HG03159 (cell line): ENCODE measurements around the gene PLAGL2.

Experiments
- ATAC-seq: cut with Tn5 transposase; IDR thresholded peaks from one replicate; pipeline ENCODE4 v1.9.1; 2021; ENCODE audit warnings: mild to moderate bottlenecking, moderate library complexity; ENCODE audit not compliant: unreplicated experiment

PLAGL2 gene

GRCh38 chr20:32231847-32232246, 24.3 kb upstream of the PLAGL2 start:
- no peak for ATAC-seq

GRCh38 chr20:32231245-32231644, 23.7 kb upstream of the PLAGL2 start:
- no peak for ATAC-seq

DNA sequence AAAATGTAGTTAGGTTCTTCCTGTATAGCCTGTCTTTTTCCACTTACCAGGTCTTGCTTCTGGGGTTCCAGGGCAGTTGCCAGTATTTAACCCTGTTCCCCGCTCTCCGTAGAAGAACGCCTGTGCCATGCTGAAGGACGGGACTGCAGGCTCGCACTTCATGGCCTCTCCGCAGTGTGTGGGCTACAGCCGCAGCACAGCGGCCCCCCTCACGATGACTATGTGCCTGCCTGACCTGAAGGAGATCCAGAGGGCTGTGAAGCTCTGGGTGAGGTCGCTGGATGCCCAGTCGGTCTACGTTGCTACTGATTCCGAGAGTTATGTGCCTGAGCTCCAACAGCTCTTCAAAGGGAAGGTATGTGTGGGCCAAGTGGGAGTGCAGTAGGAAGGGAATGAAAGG, 23.2 kb upstream of the PLAGL2 start:
- no peak for ATAC-seq

DNA sequence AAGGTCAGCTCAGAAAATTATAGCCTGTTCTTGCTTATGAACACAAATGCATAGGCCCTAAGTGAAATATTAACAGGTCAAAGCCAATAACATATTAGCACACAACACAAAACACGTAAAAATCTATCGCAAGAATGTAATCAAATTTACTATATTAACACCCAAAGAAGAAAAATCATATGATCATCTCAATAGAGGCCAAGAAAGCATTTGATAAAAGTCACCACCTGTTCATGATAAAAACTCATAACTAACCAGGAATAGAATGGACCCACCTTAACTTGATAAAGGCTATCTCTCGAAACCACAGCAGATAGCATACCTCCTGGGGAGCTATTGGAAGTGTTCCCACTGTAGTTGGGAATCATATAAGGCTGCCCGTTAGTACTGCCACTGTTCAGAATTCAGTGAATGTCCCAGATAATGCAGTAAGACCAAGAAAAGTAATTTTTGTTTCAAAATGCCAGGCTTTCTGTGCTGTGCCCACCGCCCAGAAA, 21.8 kb upstream of the PLAGL2 start:
- ATAC-seq, result no peak

GRCh38 chr20:32227744-32228688, 20.5 kb upstream of the PLAGL2 start:
- ATAC-seq, result no peak

- ATAC-seq, result no peak
Measured at GRCh38 chr20:32227306-32227705, 19.8 kb upstream of the PLAGL2 start.

DNA sequence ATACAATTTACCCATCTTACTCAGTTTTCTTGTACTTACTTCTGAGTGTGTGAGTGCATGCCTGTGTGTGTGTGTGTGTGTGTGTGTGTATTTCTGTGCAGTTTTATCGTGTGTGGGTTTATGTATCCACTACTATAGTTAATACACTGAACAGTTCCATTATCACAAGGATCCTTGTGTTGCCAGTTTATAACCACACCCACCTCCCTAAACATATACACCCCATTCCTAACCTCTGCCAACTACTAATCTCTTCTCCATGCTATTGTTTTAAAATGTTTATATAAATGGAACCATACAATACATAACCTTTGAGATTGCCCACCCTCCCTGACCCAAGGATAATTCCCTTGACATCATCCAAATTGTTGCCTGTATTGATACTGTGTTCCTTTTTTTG, 18.8 kb upstream of the PLAGL2 start:
- ATAC-seq, result no peak

- ATAC-seq, result no peak
Measured at GRCh38 chr20:32224463-32224862, 16.9 kb upstream of the PLAGL2 start.

DNA sequence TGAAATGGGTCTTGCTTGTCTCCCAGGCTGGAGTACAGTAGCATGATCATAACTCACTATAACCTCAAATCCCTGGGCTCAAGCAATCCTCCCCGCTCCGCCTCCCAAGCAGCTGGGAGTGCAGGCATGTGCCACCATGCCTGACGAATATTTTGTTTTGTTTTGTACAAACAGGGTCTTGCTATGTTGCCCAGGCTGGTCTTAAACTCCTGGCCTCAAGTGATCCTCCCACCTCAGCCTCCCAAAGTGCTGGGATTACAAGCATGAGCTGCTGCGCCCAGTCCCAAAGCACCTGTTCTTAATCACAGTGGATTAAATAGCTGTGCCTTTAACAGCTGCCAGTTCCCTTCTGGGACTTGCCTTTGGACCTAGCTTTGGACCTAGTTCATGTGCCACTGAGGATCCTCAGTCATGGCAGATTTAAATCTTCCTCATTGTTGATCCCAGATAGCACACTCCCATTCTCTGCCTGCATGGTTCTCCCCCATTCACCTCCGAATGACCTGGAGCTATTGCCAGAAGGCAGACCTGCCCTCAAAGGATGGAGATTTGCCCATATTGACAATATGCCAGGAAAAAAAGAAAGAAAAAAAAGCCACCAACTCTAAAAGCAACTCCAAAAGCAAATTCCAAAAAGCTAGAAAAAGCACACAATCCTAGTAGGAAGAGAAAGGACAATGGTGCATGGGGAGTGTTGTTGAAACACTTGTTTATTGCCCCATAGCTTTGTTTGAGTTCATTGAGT, 10.8 kb upstream of the PLAGL2 start:
- ATAC-seq, result no peak

GRCh38 chr20:32216179-32217142, 8.9 kb upstream of the PLAGL2 start:
- ATAC-seq, result no peak

DNA sequence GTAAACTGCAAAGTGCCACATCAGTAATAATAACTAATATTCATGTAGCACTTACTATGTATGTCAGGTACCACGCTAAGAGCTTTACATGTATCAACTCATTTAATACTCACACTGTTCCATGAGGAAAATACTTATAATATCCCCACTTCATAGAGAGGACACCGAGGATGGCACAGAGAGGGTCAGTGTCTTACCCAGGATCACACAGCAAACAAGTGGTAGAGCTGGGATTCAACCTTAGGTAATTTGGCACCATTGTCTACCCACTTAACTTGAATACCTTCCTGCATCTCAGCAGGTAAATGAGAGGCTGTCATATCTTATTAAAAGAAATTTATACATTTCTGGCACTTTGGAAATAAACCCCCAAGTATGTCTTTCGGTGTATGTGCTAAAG, 8.2 kb upstream of the PLAGL2 start:
- no peak for ATAC-seq

- ATAC-seq, result no peak
Measured at GRCh38 chr20:32215147-32215546, 7.6 kb upstream of the PLAGL2 start.

GRCh38 chr20:32213870-32214269, 6.3 kb upstream of the PLAGL2 start:
- no peak for ATAC-seq

GRCh38 chr20:32209850-32210605, 2.5 kb upstream of the PLAGL2 start:
- ATAC-seq, result no peak

GRCh38 chr20:32208499-32209154, 1.1 kb upstream of the PLAGL2 start:
- ATAC-seq, result no peak

DNA sequence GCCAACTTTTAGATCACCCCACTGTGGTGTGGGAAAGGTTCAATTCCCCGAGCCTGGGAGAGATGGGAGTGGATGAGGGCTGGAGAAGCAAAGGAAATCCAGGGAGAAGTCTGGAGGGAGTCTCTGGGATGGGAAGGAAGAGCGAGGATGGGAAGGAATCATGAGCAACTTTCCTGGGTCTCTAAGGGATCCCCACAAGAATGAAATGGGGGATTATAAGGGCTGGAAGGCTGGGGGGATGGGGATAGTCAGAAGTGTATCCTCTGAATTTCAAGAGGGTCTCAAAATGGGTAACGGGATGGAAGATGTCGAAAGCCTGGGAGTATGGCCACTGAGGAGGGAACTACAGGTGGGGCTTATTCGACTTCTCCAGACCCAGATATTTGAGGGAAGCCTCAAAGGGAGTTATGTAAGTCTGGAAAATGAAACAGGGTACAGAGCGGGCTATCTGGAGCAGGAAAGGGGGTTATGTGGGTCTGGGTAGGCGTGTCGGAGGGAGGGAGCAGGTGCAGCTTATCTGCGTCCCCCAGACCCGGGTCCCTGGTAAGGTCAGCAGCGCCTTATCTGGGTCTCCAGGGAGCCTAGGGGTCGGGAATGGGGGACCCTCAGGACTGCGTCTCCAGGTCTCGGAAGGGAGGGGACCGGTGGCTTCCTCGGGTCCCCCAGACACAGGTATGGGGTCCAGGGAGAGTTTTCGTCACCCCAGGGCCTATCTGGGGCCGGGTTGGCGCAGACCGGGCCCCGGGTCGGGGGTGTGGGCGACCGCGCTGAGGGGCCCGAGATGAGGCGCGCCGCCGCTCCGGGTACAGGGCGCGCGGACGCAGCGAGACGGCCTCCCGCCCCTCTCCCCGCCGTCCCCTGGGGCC, 550 bp downstream of the PLAGL2 start:
- peak; percentile 28 for ATAC-seq

GRCh38 chr20:32205843-32206759, 1.4 kb downstream of the PLAGL2 start:
- ATAC-seq, result no peak
